ENCODE measurements around the gene MMP23B. TPM values are rescaled to one million over a fixed set of nuclear protein-coding genes. Genes with fewer than 3 reads are reported as not detected.

MMP23B gene
- total and polyA plus RNA-seq, 10 of the 15 experiments (the other 5 are each of a cell fraction or from before 2014, with no cell fraction given), result 0.25 to 0.76 (median 0.34) TPM; not detected in 4

GRCh38 chr1:1594602-1595260 is 37.2 kb upstream of the MMP23B start:
- DNase-seq (ENCODE audit: low read depth, low spot score), result no peak
- Histone ChIP-seq H4K20me1 (ENCODE audit: control insufficient read depth, insufficient read depth) (no peaks in the 10 kb centered on the region), H3K4me1 (ENCODE audit: control insufficient read depth, insufficient read depth, low read length) (peaks cover 12% of the 10 kb centered on the region), H3K27ac (ENCODE audit: control insufficient read depth, insufficient read depth) (no peak overlapping the region), H3K4me2 (ENCODE audit: control insufficient read depth, insufficient read depth) (no peak overlapping the region), H3K79me2 (ENCODE audit: control insufficient read depth, insufficient read depth, low read length) (no peaks in the 10 kb centered on the region), H3K9me3 (replicated peaks; ENCODE audit: control insufficient read depth, insufficient read depth, low read length) (no peaks in the 10 kb centered on the region), H2AFZ (ENCODE audit: control insufficient read depth, low read depth, low read length) (no peak overlapping the region), H3K9ac (ENCODE audit: control insufficient read depth, insufficient read depth, low read length) (no peak overlapping the region), H3K36me3 (ENCODE audit: control insufficient read depth in 2 of 2, insufficient read depth in 2 of 2, low read length in 1 of 2) (no peaks in the 10 kb centered on the region), H3K27me3 (replicated peaks in 1 of 2; ENCODE audit: control insufficient read depth in 2 of 2, insufficient read depth in 2 of 2, low read length in 1 of 2) (peaks cover 0 to 2% of the 10 kb centered on the region in 2 experiments; a peak in 1 of 4 replicates), H3K4me3 (no peak overlapping the region)
- no TSS peak for BruUV-seq (replicated peaks)
- RAD21 ChIA-PET (ENCODE audit: unreplicated experiment), result no interaction called here
- SMC1A ChIA-PET (ENCODE audit: uncharacterized antibody, unreplicated experiment), result no interaction called here
- intact Hi-C loops (cut with micrococcal nuclease; ENCODE audit: unreplicated experiment) (no loop called here), in situ Hi-C loops (cut with MboI) (no loop called here)
- WGBS (ENCODE audit: insufficient coverage, insufficient replicate concordance, low lambda C conversion rate, missing lambda C conversion rate), result 54% methylated on average over 10 of the region's 10 CpGs
- CTCF ChIA-PET, result no interaction called here
- peak; percentile 44 for FAIRE-seq
- peak; percentile 46 for ATAC-seq
- POLR2A ChIA-PET, result no interaction called here
- no peak for TF ChIP-seq FOS (IDR thresholded peaks at IDR 0.05; ENCODE audit: borderline replicate concordance, extremely low read depth, insufficient read length)
- TF ChIP-seq NBN (IDR thresholded peaks at IDR 0.05), result no peak
- TF ChIP-seq, protein P1, sequence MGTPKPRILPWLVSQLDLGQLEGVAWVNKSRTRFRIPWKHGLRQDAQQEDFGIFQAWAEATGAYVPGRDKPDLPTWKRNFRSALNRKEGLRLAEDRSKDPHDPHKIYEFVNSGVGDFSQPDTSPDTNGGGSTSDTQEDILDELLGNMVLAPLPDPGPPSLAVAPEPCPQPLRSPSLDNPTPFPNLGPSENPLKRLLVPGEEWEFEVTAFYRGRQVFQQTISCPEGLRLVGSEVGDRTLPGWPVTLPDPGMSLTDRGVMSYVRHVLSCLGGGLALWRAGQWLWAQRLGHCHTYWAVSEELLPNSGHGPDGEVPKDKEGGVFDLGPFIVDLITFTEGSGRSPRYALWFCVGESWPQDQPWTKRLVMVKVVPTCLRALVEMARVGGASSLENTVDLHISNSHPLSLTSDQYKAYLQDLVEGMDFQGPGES (IDR thresholded peaks at IDR 0.05), result no peak
- TF ChIP-seq GATAD2B (conservative IDR thresholded peaks at IDR 0.05; ENCODE audit: low read depth), result no peak
- TF ChIP-seq ETV6 (conservative IDR thresholded peaks at IDR 0.05 in 1 of 2, IDR thresholded peaks at IDR 0.05 in 1 of 2; ENCODE audit: borderline replicate concordance in 1 of 2, low read depth in 1 of 2), result no peak
- TF ChIP-seq ZNF24 (IDR thresholded peaks at IDR 0.05), result no peak
- TF ChIP-seq, protein P2, sequence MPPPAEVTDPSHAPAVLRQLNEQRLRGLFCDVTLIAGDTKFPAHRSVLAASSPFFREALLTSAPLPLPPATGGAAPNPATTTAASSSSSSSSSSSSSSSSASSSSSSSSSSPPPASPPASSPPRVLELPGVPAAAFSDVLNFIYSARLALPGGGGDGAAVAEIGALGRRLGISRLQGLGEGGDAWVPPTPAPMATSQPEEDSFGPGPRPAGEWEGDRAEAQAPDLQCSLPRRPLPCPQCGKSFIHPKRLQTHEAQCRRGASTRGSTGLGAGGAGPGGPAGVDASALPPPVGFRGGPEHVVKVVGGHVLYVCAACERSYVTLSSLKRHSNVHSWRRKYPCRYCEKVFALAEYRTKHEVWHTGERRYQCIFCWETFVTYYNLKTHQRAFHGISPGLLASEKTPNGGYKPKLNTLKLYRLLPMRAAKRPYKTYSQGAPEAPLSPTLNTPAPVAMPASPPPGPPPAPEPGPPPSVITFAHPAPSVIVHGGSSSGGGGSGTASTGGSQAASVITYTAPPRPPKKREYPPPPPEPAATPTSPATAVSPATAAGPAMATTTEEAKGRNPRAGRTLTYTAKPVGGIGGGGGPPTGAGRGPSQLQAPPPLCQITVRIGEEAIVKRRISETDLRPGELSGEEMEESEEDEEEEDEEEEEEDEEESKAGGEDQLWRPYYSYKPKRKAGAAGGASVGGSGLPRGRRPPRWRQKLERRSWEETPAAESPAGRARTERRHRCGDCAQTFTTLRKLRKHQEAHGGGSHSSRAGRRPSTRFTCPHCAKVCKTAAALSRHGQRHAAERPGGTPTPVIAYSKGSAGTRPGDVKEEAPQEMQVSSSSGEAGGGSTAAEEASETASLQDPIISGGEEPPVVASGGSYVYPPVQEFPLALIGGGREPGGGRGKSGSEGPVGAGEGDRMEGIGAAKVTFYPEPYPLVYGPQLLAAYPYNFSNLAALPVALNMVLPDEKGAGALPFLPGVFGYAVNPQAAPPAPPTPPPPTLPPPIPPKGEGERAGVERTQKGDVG (CRISPR knock-in tag; IDR thresholded peaks at IDR 0.05), result no peak
- no peak for TF ChIP-seq ATF7 (IDR thresholded peaks at IDR 0.05; ENCODE audit: low read depth)
- TF ChIP-seq, protein P3, sequence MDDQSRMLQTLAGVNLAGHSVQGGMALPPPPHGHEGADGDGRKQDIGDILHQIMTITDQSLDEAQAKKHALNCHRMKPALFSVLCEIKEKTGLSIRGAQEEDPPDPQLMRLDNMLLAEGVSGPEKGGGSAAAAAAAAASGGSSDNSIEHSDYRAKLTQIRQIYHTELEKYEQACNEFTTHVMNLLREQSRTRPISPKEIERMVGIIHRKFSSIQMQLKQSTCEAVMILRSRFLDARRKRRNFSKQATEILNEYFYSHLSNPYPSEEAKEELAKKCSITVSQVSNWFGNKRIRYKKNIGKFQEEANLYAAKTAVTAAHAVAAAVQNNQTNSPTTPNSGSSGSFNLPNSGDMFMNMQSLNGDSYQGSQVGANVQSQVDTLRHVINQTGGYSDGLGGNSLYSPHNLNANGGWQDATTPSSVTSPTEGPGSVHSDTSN (IDR thresholded peaks at IDR 0.05; ENCODE audit: insufficient replicate concordance, low read depth, low read length), result no peak
- no peak for TF ChIP-seq RUNX3 (IDR thresholded peaks at IDR 0.05; ENCODE audit: low read length)
- no peak for TF ChIP-seq CHD1 (IDR thresholded peaks at IDR 0.05; ENCODE audit: low read depth, low read length)
- TF ChIP-seq MTA2 (IDR thresholded peaks at IDR 0.05; ENCODE audit: low read depth), result no peak
- no peak for TF ChIP-seq POU2F2 (IDR thresholded peaks at IDR 0.05; ENCODE audit: borderline replicate concordance, low read depth, low read length)
- TF ChIP-seq ZNF687 (IDR thresholded peaks at IDR 0.05), result no peak

All from GM12878 (cell line).